ENCODE data around the gene MIAT. TPM values are rescaled to one million over a fixed set of nuclear protein-coding genes. Genes with fewer than 3 reads are reported as not detected.

The MIAT gene
- polyA plus RNA-seq, 1 donor (not counting 4 experiments of a cell fraction or from before 2014, with no cell fraction given), result 0.04 TPM

GRCh38 chr22:26620197-26620596 lies 37.2 kb upstream of the MIAT start:
- Histone ChIP-seq H3K4me2 (ENCODE audit: control insufficient read depth, extremely low read depth, insufficient read depth, low read depth, low read length) (no peak overlapping the region), H3K4me3 (ENCODE audit: control insufficient read depth in 2 of 3, extremely low read depth in 1 of 3, insufficient read depth in 2 of 3, low read depth in 1 of 3, low read length in 3 of 3) (no peak overlapping the region), H4K20me1 (ENCODE audit: control insufficient read depth, extremely low read depth, insufficient read depth, low read length) (no peaks in the 10 kb centered on the region), H3K27ac (ENCODE audit: control insufficient read depth, insufficient read depth, low read length) (no peak overlapping the region), H3K27me3 (ENCODE audit: control insufficient read depth, extremely low read depth, insufficient read depth, low read length) (peaks cover 9% of the 10 kb centered on the region), H3K36me3 (ENCODE audit: control insufficient read depth in 2 of 2, extremely low read depth in 1 of 2, insufficient read depth in 2 of 2, low read length in 2 of 2) (no peaks in the 10 kb centered on the region), H3K9ac (ENCODE audit: control insufficient read depth, extremely low read depth, insufficient read depth, low read length) (no peak overlapping the region), H2AFZ (ENCODE audit: control insufficient read depth, low read length) (no peak overlapping the region), H3K4me1 (ENCODE audit: control insufficient read depth, extremely low read depth, insufficient read depth, low read length) (no peaks in the 10 kb centered on the region), H3K9me1 (ENCODE audit: control insufficient read depth, extremely low read depth, insufficient read depth, low read length) (no peaks in the 10 kb centered on the region), H3K79me2 (ENCODE audit: control insufficient read depth, insufficient read depth, low read length) (no peaks in the 10 kb centered on the region), H3K9me3 (ENCODE audit: control insufficient read depth, low read depth, low read length) (no peaks in the 10 kb centered on the region)
- no peak for TF ChIP-seq CTCF (optimal IDR thresholded peaks at IDR 0.05 in 1 of 3, IDR thresholded peaks at IDR 0.05 in 1 of 3, conservative IDR thresholded peaks at IDR 0.05 in 1 of 3; ENCODE audit: extremely low read depth in 1 of 3, insufficient read depth in 2 of 3, low read length in 3 of 3)
- TF ChIP-seq EZH2 (IDR thresholded peaks at IDR 0.05; ENCODE audit: low read length), result no peak
- no peak for DNase-seq (ENCODE audit: low read depth, low spot score)
- dilution Hi-C loops (cut with MboI; ENCODE audit: extremely low pct_ligation_motif_present, low sequenced_read_pairs), result no loop called here
- FAIRE-seq, result no peak

GRCh38 chr22:26621663-26622062 lies 35.7 kb upstream of the MIAT start, which contains the start of gene CRYBA4:
Gene CRYBA4 (plus strand): TSS chr22:26621963. CDS start chr22:26622597, 634 bp downstream.
- FAIRE-seq, result no peak
- dilution Hi-C loops (cut with MboI; ENCODE audit: extremely low pct_ligation_motif_present, low sequenced_read_pairs), result no loop called here
- Histone ChIP-seq H2AFZ (ENCODE audit: control insufficient read depth, low read length) (no peak within 1 kb of the TSS), H3K9me1 (ENCODE audit: control insufficient read depth, extremely low read depth, insufficient read depth, low read length) (no peaks in the 10 kb centered on the region), H3K4me2 (ENCODE audit: control insufficient read depth, extremely low read depth, insufficient read depth, low read depth, low read length) (no peak within 1 kb of the TSS), H3K4me1 (ENCODE audit: control insufficient read depth, extremely low read depth, insufficient read depth, low read length) (no peaks in the 10 kb centered on the region), H3K27ac (ENCODE audit: control insufficient read depth, insufficient read depth, low read length) (no peak within 1 kb of the TSS), H4K20me1 (ENCODE audit: control insufficient read depth, extremely low read depth, insufficient read depth, low read length) (no peaks in the 10 kb centered on the region), H3K9me3 (ENCODE audit: control insufficient read depth, low read depth, low read length) (no peaks in the 10 kb centered on the region), H3K4me3 (ENCODE audit: control insufficient read depth in 2 of 3, extremely low read depth in 1 of 3, insufficient read depth in 2 of 3, low read depth in 1 of 3, low read length in 3 of 3) (no peak within 1 kb of the TSS), H3K27me3 (ENCODE audit: control insufficient read depth, extremely low read depth, insufficient read depth, low read length) (peaks cover 9% of the 10 kb centered on the region), H3K79me2 (ENCODE audit: control insufficient read depth, insufficient read depth, low read length) (no peaks in the 10 kb centered on the region), H3K9ac (ENCODE audit: control insufficient read depth, extremely low read depth, insufficient read depth, low read length) (no peak within 1 kb of the TSS), H3K36me3 (ENCODE audit: control insufficient read depth in 2 of 2, extremely low read depth in 1 of 2, insufficient read depth in 2 of 2, low read length in 2 of 2) (no peaks in the 10 kb centered on the region)
- TF ChIP-seq EZH2 (IDR thresholded peaks at IDR 0.05; ENCODE audit: low read length) (no peak), CTCF (optimal IDR thresholded peaks at IDR 0.05 in 1 of 3, IDR thresholded peaks at IDR 0.05 in 1 of 3, conservative IDR thresholded peaks at IDR 0.05 in 1 of 3; ENCODE audit: extremely low read depth in 1 of 3, insufficient read depth in 2 of 3, low read length in 3 of 3) (no peak)
- no peak for DNase-seq (ENCODE audit: low read depth, low spot score)
